Measurements from ENCODE around the gene EPHX1.

GRCh38 chr1:225770561-225771248, 39.2 kb upstream of the EPHX1 start:
- TF ChIP-seq EZH2 (IDR thresholded peaks at IDR 0.05; ENCODE audit: low read length, missing control alignments) (no peak), CTCF (conservative IDR thresholded peaks at IDR 0.05 in 1 of 2, IDR thresholded peaks at IDR 0.05 in 1 of 2; ENCODE audit: low read depth in 1 of 2, low read length in 2 of 2) (no peak)

Data from fibroblast of lung (primary cell).